Neural cell (in vitro differentiated cells): ENCODE data around the gene CLDN20. TPM values are rescaled to one million over a fixed set of nuclear protein-coding genes. Genes with fewer than 3 reads are reported as not detected.

ENCODE experiments used
- H2AFZ ChIP-seq: fragments of 200-600, 300-800 bp; sonication (generic), shearing (Covaris generic); 2 replicates; pipeline ENCODE4 v1.6.0; 2014; ENCODE audit warnings: low read depth, mild to moderate bottlenecking, antibody characterized with exemption, low read length, moderate library complexity
- H3F3A ChIP-seq: fragments of 200-600 bp; shearing (Covaris generic); 2 replicates; pipeline ENCODE4 v1.6.1; 2016; ENCODE audit warnings: mild to moderate bottlenecking, moderate library complexity, mixed read lengths, antibody characterized with exemption, low read length; ENCODE audit not compliant: insufficient read depth, poor library complexity, severe bottlenecking
- H3K27ac ChIP-seq: fragments of 200-600, 300-800 bp; sonication (generic), shearing (Covaris generic); 2 replicates; pipeline ENCODE4 v1.5.1; 2014; ENCODE audit warnings: mild to moderate bottlenecking, low read length, moderate library complexity
- H3K27me3 ChIP-seq: fragments of 300-800, 200-600 bp; sonication (generic), shearing (Covaris generic); 2 replicates; pipeline ENCODE4 v1.6.0; 2014; ENCODE audit warnings: mild to moderate bottlenecking, low read depth, low read length, moderate library complexity; ENCODE audit not compliant: insufficient read depth
- H3K36me3 ChIP-seq: fragments of 300-800, 200-600 bp; sonication (generic), shearing (Covaris generic); 2 replicates; pipeline ENCODE4 v1.5.1; 2014; ENCODE audit warnings: mild to moderate bottlenecking, antibody characterized with exemption, low read length, moderate library complexity; ENCODE audit not compliant: insufficient read depth
- H3K4me2 ChIP-seq: fragments of 300-800, 200-600 bp; sonication (generic), shearing (Covaris generic); 2 replicates; pipeline ENCODE4 v1.6.0; 2014; ENCODE audit warnings: mild to moderate bottlenecking, low read length
- H3K4me3 ChIP-seq: fragments of 300-800, 200-600 bp; sonication (generic), shearing (Covaris generic); 2 replicates; pipeline ENCODE4 v1.5.1; 2014; ENCODE audit warnings: mild to moderate bottlenecking, low read length, moderate library complexity
- H3K79me2 ChIP-seq: fragments of 200-600 bp; shearing (Covaris generic); replicated peaks from 2 replicates; pipeline ENCODE4 v1.6.0; 2014; ENCODE audit warnings: mild to moderate bottlenecking, low read length, moderate library complexity; ENCODE audit not compliant: insufficient read depth
- H3K9ac ChIP-seq: fragments of 300-800, 200-600 bp; sonication (generic), shearing (Covaris generic); 2 replicates; pipeline ENCODE4 v1.6.1; 2016; ENCODE audit warnings: mild to moderate bottlenecking, low read length, mixed read lengths
- H3K9me2 ChIP-seq: fragments of 200-600 bp; shearing (Covaris generic); 2 replicates; pipeline ENCODE4 v1.6.1; 2016; ENCODE audit warnings: mild to moderate bottlenecking, low read length, mixed read lengths; ENCODE audit not compliant: insufficient read depth
- H3K9me3 ChIP-seq: fragments of 200-600, 300-800 bp; sonication (generic), shearing (Covaris generic); 2 replicates; pipeline ENCODE4 v1.6.1; 2016; ENCODE audit warnings: mild to moderate bottlenecking, mixed run types, low read length, moderate library complexity, mixed read lengths
- H4K20me1 ChIP-seq: fragments of 200-600 bp; shearing (Covaris generic); 2 replicates; pipeline ENCODE4 v1.6.1; 2016; ENCODE audit warnings: mild to moderate bottlenecking, mixed run types; ENCODE audit not compliant: insufficient read depth
- EP300 ChIP-seq: fragments of 450-650 bp; conservative IDR thresholded peaks from 2 replicates; pipeline ENCODE4 v1.6.1; 2014; ENCODE audit warnings: antibody characterized with exemption, mild to moderate bottlenecking, moderate library complexity; ENCODE audit not compliant: poor library complexity, severe bottlenecking
- EZH2 ChIP-seq: fragments of 200-600, 300-800 bp; shearing (Covaris generic), sonication (generic); IDR thresholded peaks from 2 replicates; pipeline ENCODE4 v1.6.1; 2014; ENCODE audit warnings: antibody characterized with exemption, low read length, borderline replicate concordance, mild to moderate bottlenecking; ENCODE audit not compliant: insufficient read depth, poor library complexity, severe bottlenecking
- MXI1 ChIP-seq: fragments of 450-650 bp; conservative IDR thresholded peaks from 2 replicates; pipeline ENCODE4 v1.6.1; 2014; ENCODE audit warnings: antibody characterized with exemption, mild to moderate bottlenecking; ENCODE audit not compliant: poor library complexity, severe bottlenecking
- POLR2AphosphoS5 ChIP-seq: IDR thresholded peaks from 2 replicates; pipeline ENCODE4 v1.6.1; 2012
- RAD21 ChIP-seq: fragments of 450-650 bp; conservative IDR thresholded peaks from 2 replicates; pipeline ENCODE4 v1.6.1; 2014; ENCODE audit warnings: antibody characterized with exemption, mild to moderate bottlenecking, moderate library complexity
- SMC3 ChIP-seq: fragments of 450-650 bp; conservative IDR thresholded peaks from 2 replicates; pipeline ENCODE4 v1.6.1; 2014; ENCODE audit warnings: antibody characterized with exemption, mild to moderate bottlenecking, moderate library complexity; ENCODE audit not compliant: poor library complexity
- TAF1 ChIP-seq: IDR thresholded peaks from 2 replicates; pipeline ENCODE4 v1.6.1; 2012; ENCODE audit warnings: low read depth
- polyA plus RNA-seq: library from polyadenylated mRNA; depleted of rRNA; stranded (reverse); fragments of >200 nt; gene quantifications from 2 replicates; pipeline ENCODE4 v1.2.3, GENCODE V29; 2014
- TF ChIP-seq, protein P1 (sequence below): fragments of 450-650 bp; IDR thresholded peaks from 2 replicates; pipeline ENCODE4 v1.5.1; 2014; ENCODE audit warnings: antibody characterized with exemption, mild to moderate bottlenecking, moderate library complexity; ENCODE audit not compliant: poor library complexity, severe bottlenecking
- TF ChIP-seq, protein P2 (sequence below): IDR thresholded peaks from 2 replicates; pipeline ENCODE4 v1.6.1; 2012; ENCODE audit warnings: borderline replicate concordance

Gene CLDN20
- polyA plus RNA-seq, 1 donor from 2014 or later: not detected

DNA sequence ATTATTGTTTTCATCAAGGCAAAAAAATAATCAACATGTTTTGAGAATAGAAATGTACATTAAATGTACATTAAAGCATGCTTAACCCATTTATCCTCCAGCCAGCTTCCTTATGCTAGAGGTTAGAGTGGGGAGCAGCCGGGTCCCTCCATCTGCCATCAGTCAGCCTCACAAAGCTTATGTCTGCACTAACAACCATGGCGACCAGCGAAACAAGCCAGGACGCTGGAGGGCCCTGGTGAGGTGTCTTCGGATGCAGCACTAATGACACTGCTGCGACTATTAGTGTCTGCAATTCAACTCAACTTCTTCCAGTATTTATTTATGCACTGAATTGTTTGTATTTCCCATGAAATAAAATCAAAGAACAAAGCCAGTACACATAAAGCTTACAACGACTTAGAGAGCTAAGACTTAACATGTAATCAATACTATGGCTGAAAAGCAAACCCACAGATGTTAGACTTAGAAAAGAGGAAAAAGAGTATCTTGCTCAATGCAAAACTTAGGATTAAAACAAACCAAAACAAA lies 6.8 kb downstream of the CLDN20 start:
- Histone ChIP-seq H3K27me3 (no peaks in the 10 kb centered on the region), H3K9ac (no peak overlapping the region), H3F3A (no peaks in the 10 kb centered on the region), H3K9me3 (no peaks in the 10 kb centered on the region), H3K9me2 (no peaks in the 10 kb centered on the region), H3K4me2 (no peak overlapping the region), H4K20me1 (no peaks in the 10 kb centered on the region), H3K4me3 (no peak overlapping the region), H2AFZ (no peak overlapping the region), H3K36me3 (no peaks in the 10 kb centered on the region), H3K79me2 (no peaks in the 10 kb centered on the region), H3K27ac (no peak overlapping the region)
- TF ChIP-seq TAF1: no peak
- TF ChIP-seq EP300: no peak
- no peak for TF ChIP-seq SMC3
- TF ChIP-seq RAD21: no peak

DNA sequence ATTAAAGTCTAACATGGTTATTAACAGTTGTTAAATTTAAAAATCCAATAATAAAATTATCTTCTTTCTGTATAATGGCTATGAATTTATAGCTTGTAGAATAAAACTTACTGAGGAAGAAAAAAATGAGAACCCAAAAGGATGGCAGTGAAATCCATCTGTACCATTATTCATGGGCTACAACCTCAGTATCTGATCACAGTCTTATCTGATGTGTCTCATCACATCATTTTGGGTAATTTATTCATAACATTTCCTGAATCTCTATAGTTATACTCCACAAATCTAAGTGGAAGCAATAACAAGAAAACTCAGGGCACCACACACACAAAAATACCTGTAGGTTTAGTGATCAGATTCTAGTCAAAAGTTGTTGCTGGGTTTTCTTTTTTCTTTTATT lies 7.3 kb downstream of the CLDN20 start:
- Histone ChIP-seq H4K20me1 (no peaks in the 10 kb centered on the region), H3F3A (no peaks in the 10 kb centered on the region), H3K9me3 (no peaks in the 10 kb centered on the region), H3K9ac (no peak overlapping the region), H3K4me3 (no peak overlapping the region), H3K27me3 (no peaks in the 10 kb centered on the region), H3K9me2 (no peaks in the 10 kb centered on the region), H3K27ac (no peak overlapping the region), H3K4me2 (no peak overlapping the region), H2AFZ (no peak overlapping the region), H3K36me3 (no peaks in the 10 kb centered on the region), H3K79me2 (no peaks in the 10 kb centered on the region)
- no peak for TF ChIP-seq POLR2AphosphoS5
- TF ChIP-seq, protein P1, sequence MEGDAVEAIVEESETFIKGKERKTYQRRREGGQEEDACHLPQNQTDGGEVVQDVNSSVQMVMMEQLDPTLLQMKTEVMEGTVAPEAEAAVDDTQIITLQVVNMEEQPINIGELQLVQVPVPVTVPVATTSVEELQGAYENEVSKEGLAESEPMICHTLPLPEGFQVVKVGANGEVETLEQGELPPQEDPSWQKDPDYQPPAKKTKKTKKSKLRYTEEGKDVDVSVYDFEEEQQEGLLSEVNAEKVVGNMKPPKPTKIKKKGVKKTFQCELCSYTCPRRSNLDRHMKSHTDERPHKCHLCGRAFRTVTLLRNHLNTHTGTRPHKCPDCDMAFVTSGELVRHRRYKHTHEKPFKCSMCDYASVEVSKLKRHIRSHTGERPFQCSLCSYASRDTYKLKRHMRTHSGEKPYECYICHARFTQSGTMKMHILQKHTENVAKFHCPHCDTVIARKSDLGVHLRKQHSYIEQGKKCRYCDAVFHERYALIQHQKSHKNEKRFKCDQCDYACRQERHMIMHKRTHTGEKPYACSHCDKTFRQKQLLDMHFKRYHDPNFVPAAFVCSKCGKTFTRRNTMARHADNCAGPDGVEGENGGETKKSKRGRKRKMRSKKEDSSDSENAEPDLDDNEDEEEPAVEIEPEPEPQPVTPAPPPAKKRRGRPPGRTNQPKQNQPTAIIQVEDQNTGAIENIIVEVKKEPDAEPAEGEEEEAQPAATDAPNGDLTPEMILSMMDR: no peak
- no peak for TF ChIP-seq TAF1
- TF ChIP-seq, protein P2, sequence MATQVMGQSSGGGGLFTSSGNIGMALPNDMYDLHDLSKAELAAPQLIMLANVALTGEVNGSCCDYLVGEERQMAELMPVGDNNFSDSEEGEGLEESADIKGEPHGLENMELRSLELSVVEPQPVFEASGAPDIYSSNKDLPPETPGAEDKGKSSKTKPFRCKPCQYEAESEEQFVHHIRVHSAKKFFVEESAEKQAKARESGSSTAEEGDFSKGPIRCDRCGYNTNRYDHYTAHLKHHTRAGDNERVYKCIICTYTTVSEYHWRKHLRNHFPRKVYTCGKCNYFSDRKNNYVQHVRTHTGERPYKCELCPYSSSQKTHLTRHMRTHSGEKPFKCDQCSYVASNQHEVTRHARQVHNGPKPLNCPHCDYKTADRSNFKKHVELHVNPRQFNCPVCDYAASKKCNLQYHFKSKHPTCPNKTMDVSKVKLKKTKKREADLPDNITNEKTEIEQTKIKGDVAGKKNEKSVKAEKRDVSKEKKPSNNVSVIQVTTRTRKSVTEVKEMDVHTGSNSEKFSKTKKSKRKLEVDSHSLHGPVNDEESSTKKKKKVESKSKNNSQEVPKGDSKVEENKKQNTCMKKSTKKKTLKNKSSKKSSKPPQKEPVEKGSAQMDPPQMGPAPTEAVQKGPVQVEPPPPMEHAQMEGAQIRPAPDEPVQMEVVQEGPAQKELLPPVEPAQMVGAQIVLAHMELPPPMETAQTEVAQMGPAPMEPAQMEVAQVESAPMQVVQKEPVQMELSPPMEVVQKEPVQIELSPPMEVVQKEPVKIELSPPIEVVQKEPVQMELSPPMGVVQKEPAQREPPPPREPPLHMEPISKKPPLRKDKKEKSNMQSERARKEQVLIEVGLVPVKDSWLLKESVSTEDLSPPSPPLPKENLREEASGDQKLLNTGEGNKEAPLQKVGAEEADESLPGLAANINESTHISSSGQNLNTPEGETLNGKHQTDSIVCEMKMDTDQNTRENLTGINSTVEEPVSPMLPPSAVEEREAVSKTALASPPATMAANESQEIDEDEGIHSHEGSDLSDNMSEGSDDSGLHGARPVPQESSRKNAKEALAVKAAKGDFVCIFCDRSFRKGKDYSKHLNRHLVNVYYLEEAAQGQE: no peak
- TF ChIP-seq RAD21: no peak
- no peak for TF ChIP-seq MXI1
- TF ChIP-seq EP300: no peak
- no peak for TF ChIP-seq SMC3
- TF ChIP-seq EZH2: no peak
